ENCODE data around the gene KCTD10.

The KCTD10 gene

GRCh38 chr12:109487181-109488050 lies 10.3 kb upstream of the KCTD10 start:
- Histone ChIP-seq H3K4me3 (replicated peaks; ENCODE audit: insufficient read depth, low read length) (no peak overlapping the region), H3K27ac (replicated peaks) (no peak overlapping the region), H3K27me3 (ENCODE audit: insufficient read depth, poor library complexity, severe bottlenecking) (no peaks in the 10 kb centered on the region)
- DNase-seq (ENCODE audit: low read depth in 1 of 2, low spot score in 1 of 2), result no peak
- TF ChIP-seq POLR2AphosphoS5 (IDR thresholded peaks at IDR 0.05; ENCODE audit: low read depth), result no peak
- no peak for TF ChIP-seq CTCF (IDR thresholded peaks at IDR 0.05; ENCODE audit: insufficient read depth, low read length)
- TF ChIP-seq REST (IDR thresholded peaks at IDR 0.05; ENCODE audit: insufficient replicate concordance, low read depth), result no peak
- no peak for TF ChIP-seq SPI1 (IDR thresholded peaks at IDR 0.05; ENCODE audit: borderline replicate concordance, low read depth)
- TF ChIP-seq GABPA (IDR thresholded peaks at IDR 0.05; ENCODE audit: low read depth), result no peak

GRCh38 chr12:109485201-109485600 lies 8.1 kb upstream of the KCTD10 start:
- no peaks in the 10 kb centered on the region for H3K27me3 ChIP-seq (ENCODE audit: insufficient read depth, poor library complexity, severe bottlenecking)
- DNase-seq (ENCODE audit: low read depth in 1 of 2, low spot score in 1 of 2), result no peak
- H3K27ac ChIP-seq (replicated peaks), result no peak overlapping the region
- no peak for TF ChIP-seq CTCF (IDR thresholded peaks at IDR 0.05; ENCODE audit: insufficient read depth, low read length)
- TF ChIP-seq POLR2AphosphoS5 (IDR thresholded peaks at IDR 0.05; ENCODE audit: low read depth), result no peak
- TF ChIP-seq GABPA (IDR thresholded peaks at IDR 0.05; ENCODE audit: low read depth), result no peak
- no peak for TF ChIP-seq SPI1 (IDR thresholded peaks at IDR 0.05; ENCODE audit: borderline replicate concordance, low read depth)
- no peak for TF ChIP-seq REST (IDR thresholded peaks at IDR 0.05; ENCODE audit: insufficient replicate concordance, low read depth)
- no peak overlapping the region for H3K4me3 ChIP-seq (replicated peaks; ENCODE audit: insufficient read depth, low read length)

- Histone ChIP-seq H3K27ac (replicated peaks) (no peak overlapping the region), H3K4me3 (replicated peaks; ENCODE audit: insufficient read depth, low read length) (no peak overlapping the region), H3K27me3 (ENCODE audit: insufficient read depth, poor library complexity, severe bottlenecking) (no peaks in the 10 kb centered on the region)
- no peak for TF ChIP-seq GABPA (IDR thresholded peaks at IDR 0.05; ENCODE audit: low read depth)
- no peak for TF ChIP-seq CTCF (IDR thresholded peaks at IDR 0.05; ENCODE audit: insufficient read depth, low read length)
- TF ChIP-seq POLR2AphosphoS5 (IDR thresholded peaks at IDR 0.05; ENCODE audit: low read depth), result no peak
- no peak for TF ChIP-seq REST (IDR thresholded peaks at IDR 0.05; ENCODE audit: insufficient replicate concordance, low read depth)
- no peak for TF ChIP-seq SPI1 (IDR thresholded peaks at IDR 0.05; ENCODE audit: borderline replicate concordance, low read depth)
- no peak for DNase-seq (ENCODE audit: low read depth in 1 of 2, low spot score in 1 of 2)
These were observed 6.2 kb upstream of the KCTD10 start for GRCh38 chr12:109483346-109483745.

Data from HL-60 (cell line).